SK-N-SH (cell line): Measurements from ENCODE around the gene RRP15. TPM values are rescaled to one million over a fixed set of nuclear protein-coding genes. Genes with fewer than 3 reads are reported as not detected.

Experiments used
- CTCF ChIA-PET: fragments of 300-600, 350-600 bp; formaldehyde crosslinking; extraction: SDS; loops from one replicate; lab custom pipeline; 2021; lab: Yijun Ruan, JAX
- POLR2A ChIA-PET: fragments of 350-600 bp; sonication (Branson Sonifier 250); formaldehyde crosslinking; extraction: SDS; loops from one replicate; lab custom pipeline; 2020; ENCODE audit warnings: antibody characterized with exemption, inconsistent platforms; lab: Yijun Ruan, JAX
- DNase-seq: peaks from one replicate; pipeline ENCODE4 v3.0.0; 2012
- H2AFZ ChIP-seq: fragments of 200-600 bp; sonication (generic); 2 replicates; pipeline ENCODE4 v1.8.1; 2016; ENCODE audit warnings: antibody characterized with exemption, mild to moderate bottlenecking, low read depth
- H3F3A ChIP-seq: fragments of 200-600 bp; sonication (generic); replicated peaks from 2 replicates; pipeline ENCODE3; 2016; ENCODE audit warnings: antibody characterized with exemption, mild to moderate bottlenecking; ENCODE audit not compliant: insufficient read depth
- H3K27ac ChIP-seq, 2 experiments: fragments of 200-500 bp in 1 of 2; fragments of 200-600 bp in 1 of 2; sonication (Bioruptor generic) in 1 of 2; sonication (generic), shearing (Covaris generic) in 1 of 2; 2 replicates each; pipeline versions ENCODE4 v1.5.1 to v1.6.1; 2014 to 2016; ENCODE audit warnings: low read depth in 2 of 2, inconsistent platforms in 1 of 2, low read length in 1 of 2, mild to moderate bottlenecking in 1 of 2, mixed read lengths in 1 of 2
- H3K27me3 ChIP-seq: fragments of 200-600 bp; sonication (generic), shearing (Covaris generic); 2 replicates; pipeline ENCODE4 v1.6.1; 2016; ENCODE audit warnings: mixed run types; ENCODE audit not compliant: insufficient read depth
- H3K36me3 ChIP-seq, 2 experiments: fragments of 200-500 bp in 1 of 2; fragments of 200-600 bp in 1 of 2; sonication (Bioruptor generic) in 1 of 2; sonication (generic) in 1 of 2; replicated peaks in 1 of 2; 2 replicates each; pipeline versions ENCODE3 to v1.5.1; 2014 to 2016; ENCODE audit warnings: low read length in 1 of 2, mild to moderate bottlenecking in 1 of 2; ENCODE audit not compliant: insufficient read depth in 2 of 2, control insufficient read depth in 1 of 2
- H3K4me1 ChIP-seq, 2 experiments: fragments of 200-500 bp in 1 of 2; fragments of 200-600 bp in 1 of 2; sonication (Bioruptor generic) in 1 of 2; sonication (generic), shearing (Covaris generic) in 1 of 2; 2 replicates each; pipeline versions ENCODE4 v1.5.1 to v1.6.1; 2014 to 2016; ENCODE audit warnings: low read depth in 1 of 2, low read length in 1 of 2, mixed run types in 1 of 2; ENCODE audit not compliant: insufficient read depth in 2 of 2, control insufficient read depth in 1 of 2
- H3K4me2 ChIP-seq: fragments of 200-600 bp; sonication (generic), shearing (Covaris generic); 2 replicates; pipeline ENCODE4 v1.6.1; 2017; ENCODE audit warnings: mixed run types
- H3K4me3 ChIP-seq, 2 experiments: fragments of 200-500 bp in 1 of 2; fragments of 200-600 bp in 1 of 2; sonication (Bioruptor generic) in 1 of 2; sonication (generic), shearing (Covaris generic) in 1 of 2; 2 replicates each; pipeline versions ENCODE4 v1.5.1 to v1.8.1; 2014 to 2016; ENCODE audit warnings: low read depth in 2 of 2, inconsistent platforms in 1 of 2, low read length in 1 of 2, mild to moderate bottlenecking in 1 of 2, mixed read lengths in 1 of 2, moderate library complexity in 1 of 2
- H3K79me2 ChIP-seq: fragments of 200-600 bp; sonication (generic); 2 replicates; pipeline ENCODE4 v1.8.1; 2017; ENCODE audit warnings: mild to moderate bottlenecking; ENCODE audit not compliant: insufficient read depth
- H3K9ac ChIP-seq: fragments of 200-600 bp; sonication (generic); 2 replicates; pipeline ENCODE4 v1.6.1; 2017; ENCODE audit warnings: mixed run types
- H3K9me2 ChIP-seq: fragments of 200-600 bp; sonication (generic); 2 replicates; pipeline ENCODE4 v1.6.1; 2017; ENCODE audit warnings: mixed run types
- H3K9me3 ChIP-seq: fragments of 200-600 bp; sonication (generic); 2 replicates; pipeline ENCODE4 v1.6.1; 2017; ENCODE audit warnings: mixed run types, mild to moderate bottlenecking, moderate library complexity
- H4K20me1 ChIP-seq: fragments of 200-600 bp; sonication (generic); 2 replicates; pipeline ENCODE4 v1.6.1; 2017; ENCODE audit warnings: mild to moderate bottlenecking, mixed run types; ENCODE audit not compliant: insufficient read depth
- CHD2 ChIP-seq: fragments of 150-350 bp; IDR thresholded peaks from 2 replicates; pipeline ENCODE4 v1.6.1; 2018; ENCODE audit warnings: low read length; ENCODE audit not compliant: partially characterized antibody
- CTCF ChIP-seq: fragments of 200-600 bp; sonication (generic); IDR thresholded peaks from 2 replicates; pipeline ENCODE4 v1.6.1; 2017; ENCODE audit warnings: antibody characterized with exemption, mild to moderate bottlenecking, moderate library complexity
- EP300 ChIP-seq, 2 experiments: IDR thresholded peaks; 2 replicates each; pipeline versions ENCODE4 v1.4.0 to v1.6.1; 2012; ENCODE audit warnings: borderline replicate concordance in 1 of 2, low read depth in 1 of 2, low read length in 1 of 2
- FOSL2 ChIP-seq: IDR thresholded peaks from 2 replicates; pipeline ENCODE4 v1.4.0; 2012; ENCODE audit warnings: low read depth, mild to moderate bottlenecking, moderate library complexity, borderline replicate concordance
- FOXJ3 ChIP-seq: sonication (generic); formaldehyde crosslinking; IDR thresholded peaks from 2 replicates; pipeline ENCODE4 v1.5.1; 2020; ENCODE audit warnings: mild to moderate bottlenecking, missing genetic modification reagents
- FOXM1 ChIP-seq: IDR thresholded peaks from 2 replicates; pipeline ENCODE4 v1.4.0; 2012; ENCODE audit warnings: low read depth, mild to moderate bottlenecking
- MAX ChIP-seq: IDR thresholded peaks from 2 replicates; pipeline ENCODE4 v1.4.0; 2012; ENCODE audit warnings: low read depth
- MEF2A ChIP-seq: IDR thresholded peaks from 2 replicates; pipeline ENCODE4 v1.4.0; 2012; ENCODE audit warnings: low read depth, borderline replicate concordance
- MXI1 ChIP-seq: IDR thresholded peaks from 2 replicates; pipeline ENCODE4 v1.6.1; 2012; ENCODE audit warnings: mild to moderate bottlenecking, low read depth, low read length, improper control_type of control experiment
- POLR2AphosphoS5 ChIP-seq: IDR thresholded peaks from 2 replicates; pipeline ENCODE4 v1.6.1; 2012; ENCODE audit warnings: low read depth, low read length
- RAD21 ChIP-seq: IDR thresholded peaks from 2 replicates; pipeline ENCODE4 v1.6.1; 2012; ENCODE audit warnings: mild to moderate bottlenecking, low read length
- RCOR1 ChIP-seq: fragments of 150-350 bp; IDR thresholded peaks from 2 replicates; pipeline ENCODE4 v1.6.1; 2017; ENCODE audit warnings: antibody characterized with exemption, low read length
- REST ChIP-seq: IDR thresholded peaks from 2 replicates; pipeline ENCODE4 v1.6.1; 2012; ENCODE audit warnings: mild to moderate bottlenecking, low read depth, low read length, moderate library complexity
- RFX5 ChIP-seq: IDR thresholded peaks from 2 replicates; pipeline ENCODE4 v1.6.1; 2012; ENCODE audit warnings: mild to moderate bottlenecking, improper control_type of control experiment, low read length
- RXRA ChIP-seq: IDR thresholded peaks from 2 replicates; pipeline ENCODE4 v1.4.0; 2012; ENCODE audit warnings: low read depth, mild to moderate bottlenecking, borderline replicate concordance
- SIN3A ChIP-seq: IDR thresholded peaks from 2 replicates; pipeline ENCODE4 v1.6.1; 2012; ENCODE audit warnings: low read depth, mild to moderate bottlenecking, low read length, moderate library complexity, borderline replicate concordance
- TAF1 ChIP-seq: IDR thresholded peaks from 2 replicates; pipeline ENCODE4 v1.6.1; 2012; ENCODE audit warnings: low read depth, mild to moderate bottlenecking, low read length, moderate library complexity, borderline replicate concordance
- TCF12 ChIP-seq: IDR thresholded peaks from 2 replicates; pipeline ENCODE4 v1.4.0; 2012
- TEAD4 ChIP-seq: IDR thresholded peaks from 2 replicates; pipeline ENCODE4 v1.4.0; 2012; ENCODE audit warnings: mild to moderate bottlenecking, borderline replicate concordance; ENCODE audit not compliant: insufficient read depth
- YY1 ChIP-seq: IDR thresholded peaks from 2 replicates; pipeline ENCODE4 v1.4.0; 2012; ENCODE audit warnings: low read depth, mild to moderate bottlenecking
- WGBS: methylation state at CpG from one replicate; pipeline ENCODE4 v1.1.6; 2017; ENCODE audit warnings: low lambda C conversion rate; 5-methylcytosine and 5-hydroxymethylcytosine counted together
- polyA plus RNA-seq, 3 experiments: library from polyadenylated mRNA; depleted of rRNA; stranded (reverse); fragments of >200 nt; gene quantifications; 2 replicates each; pipeline ENCODE4 v1.2.3, GENCODE V29; 2012

The RRP15 gene
- polyA plus RNA-seq, 1 of the 3 experiments (the other 2 are of a cell fraction), result 2.1 TPM

GRCh38 chr1:218296162-218296561 is 11.1 kb downstream of the RRP15 start:
- H3F3A ChIP-seq, result no peaks in the 10 kb centered on the region
- H3K4me1 ChIP-seq, result peaks cover 4 to 6% of the 10 kb centered on the region in 2 experiments; a peak in 2 of 4 replicates
- TF ChIP-seq TEAD4 (no peak), FOSL2 (no peak), RCOR1 (no peak), CTCF (no peak), MXI1 (no peak), TCF12 (no peak), FOXJ3 (CRISPR knock-in tag) (no peak), RFX5 (no peak), YY1 (no peak), RXRA (no peak), RAD21 (no peak), TAF1 (no peak), POLR2AphosphoS5 (no peak), FOXM1 (no peak), SIN3A (no peak), MEF2A (no peak), CHD2 (no peak), MAX (no peak), EP300 (IDR thresholded peaks at IDR 0.05; ENCODE audit: borderline replicate concordance in 1 of 2, low read depth in 1 of 2, low read length in 1 of 2) (no peak), REST (no peak)
- TF ChIP-seq, all 33 proteins: peak for 0
- ChIA-PET POLR2A (no interaction called here), CTCF (interaction anchor here (2.7 kb wide), 1 partner anchor 34 kb away, joined by 11 read pairs; no protein-coding TSS in a partner anchor)
- Histone ChIP-seq H3K27ac (no peak overlapping the region), H3K4me2 (no peak overlapping the region), H3K36me3 (peaks cover 0 to 3% of the 10 kb centered on the region in 2 experiments), H3K4me3 (no peak overlapping the region), H3K27me3 (no peaks in the 10 kb centered on the region), H3K79me2 (peaks cover 33% of the 10 kb centered on the region), H3K9me3 (no peaks in the 10 kb centered on the region), H3K9ac (no peak overlapping the region), H3K9me2 (no peaks in the 10 kb centered on the region), H4K20me1 (no peaks in the 10 kb centered on the region), H2AFZ (no peak overlapping the region)
- 97% methylated on average over 2 of the region's 2 CpGs for WGBS
- DNase-seq, result no peak
